OCI-LY1 (cell line): ENCODE data around the gene ACTR3C.

Source experiments
- CTCF ChIP-seq: fragments of 200-600 bp; sonication (generic), shearing (Covaris generic); IDR thresholded peaks from 2 replicates; pipeline ENCODE4 v1.5.1; 2017; ENCODE audit warnings: mild to moderate bottlenecking, antibody characterized with exemption, low read length, moderate library complexity, mixed read lengths
- EZH2 ChIP-seq: fragments of 200-600 bp; sonication (generic), shearing (Covaris generic); IDR thresholded peaks from 2 replicates; pipeline ENCODE4 v1.8.0; 2017; ENCODE audit warnings: borderline replicate concordance, mixed run types, mild to moderate bottlenecking, antibody characterized with exemption, low read length, moderate library complexity, mixed read lengths

DNA sequence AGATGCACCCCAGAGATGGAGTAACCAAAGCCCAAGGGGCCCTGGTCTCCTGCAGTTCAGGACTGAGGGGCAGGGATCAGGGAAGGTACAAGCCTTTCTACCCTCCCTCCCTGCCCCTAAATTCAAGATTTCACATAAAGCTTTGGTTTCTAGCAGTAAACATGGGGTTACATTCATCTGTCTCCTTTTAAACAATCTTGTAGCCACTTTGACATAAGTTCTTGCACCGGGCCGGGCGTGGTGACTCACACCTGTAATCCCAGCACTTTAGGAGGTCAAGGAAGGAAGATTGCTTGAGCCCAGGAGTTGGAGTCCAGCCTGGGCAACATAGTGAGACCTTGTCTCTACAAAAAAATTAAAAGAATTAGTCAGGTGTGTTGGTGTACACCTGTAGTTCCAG lies 4.0 kb upstream of the ACTR3C start:
- no peak for TF ChIP-seq CTCF
- TF ChIP-seq EZH2: no peak
